Progenitor cell of endocrine pancreas (in vitro differentiated cells): Measurements from ENCODE around the gene MRPL4. TPM values are rescaled to one million over a fixed set of nuclear protein-coding genes. Genes with fewer than 3 reads are reported as not detected.
A peak's percentile ranks its signal among the peaks of the same experiment; 100 is the strongest.

Experiments used
- DNase-seq: peaks from one replicate; pipeline ENCODE4 v3.0.0; 2021; ENCODE audit warnings: low spot score; ENCODE audit not compliant: unreplicated experiment
- H3K27ac Mint-ChIP-seq: 2 replicates; pipeline ENCODE4 v1.8.0; 2021; ENCODE audit warnings: mild to moderate bottlenecking, moderate library complexity, mixed read lengths
- H3K27me3 Mint-ChIP-seq: 2 replicates; pipeline ENCODE4 v1.8.0; 2021; ENCODE audit warnings: mixed read lengths
- H3K36me3 Mint-ChIP-seq: 2 replicates; pipeline ENCODE4 v1.8.0; 2022; ENCODE audit warnings: mixed read lengths; ENCODE audit not compliant: insufficient read depth
- H3K4me1 Mint-ChIP-seq: 2 replicates; pipeline ENCODE4 v1.8.0; 2021; ENCODE audit warnings: low read depth, mixed read lengths
- H3K4me3 Mint-ChIP-seq: 2 replicates; pipeline ENCODE4 v1.8.0; 2021; ENCODE audit warnings: low read depth, mild to moderate bottlenecking, moderate library complexity, mixed read lengths
- H3K9me3 Mint-ChIP-seq: 2 replicates; pipeline ENCODE4 v1.8.0; 2021; ENCODE audit warnings: low read depth, mixed read lengths
- total RNA-seq: library from RNA; stranded (reverse); gene quantifications from 2 replicates; pipeline ENCODE4 v1.2.1, GENCODE V29; 2021
- TF ChIP-seq, protein P1 (sequence below): fragments of 200-600 bp; sonication (generic); IDR thresholded peaks from one replicate; pipeline ENCODE4 v1.5.0; 2021; ENCODE audit warnings: antibody characterized with exemption, mild to moderate bottlenecking; ENCODE audit not compliant: unreplicated experiment

MRPL4 gene
- total RNA-seq, 1 donor from 2014 or later: 51.7 TPM

DNA sequence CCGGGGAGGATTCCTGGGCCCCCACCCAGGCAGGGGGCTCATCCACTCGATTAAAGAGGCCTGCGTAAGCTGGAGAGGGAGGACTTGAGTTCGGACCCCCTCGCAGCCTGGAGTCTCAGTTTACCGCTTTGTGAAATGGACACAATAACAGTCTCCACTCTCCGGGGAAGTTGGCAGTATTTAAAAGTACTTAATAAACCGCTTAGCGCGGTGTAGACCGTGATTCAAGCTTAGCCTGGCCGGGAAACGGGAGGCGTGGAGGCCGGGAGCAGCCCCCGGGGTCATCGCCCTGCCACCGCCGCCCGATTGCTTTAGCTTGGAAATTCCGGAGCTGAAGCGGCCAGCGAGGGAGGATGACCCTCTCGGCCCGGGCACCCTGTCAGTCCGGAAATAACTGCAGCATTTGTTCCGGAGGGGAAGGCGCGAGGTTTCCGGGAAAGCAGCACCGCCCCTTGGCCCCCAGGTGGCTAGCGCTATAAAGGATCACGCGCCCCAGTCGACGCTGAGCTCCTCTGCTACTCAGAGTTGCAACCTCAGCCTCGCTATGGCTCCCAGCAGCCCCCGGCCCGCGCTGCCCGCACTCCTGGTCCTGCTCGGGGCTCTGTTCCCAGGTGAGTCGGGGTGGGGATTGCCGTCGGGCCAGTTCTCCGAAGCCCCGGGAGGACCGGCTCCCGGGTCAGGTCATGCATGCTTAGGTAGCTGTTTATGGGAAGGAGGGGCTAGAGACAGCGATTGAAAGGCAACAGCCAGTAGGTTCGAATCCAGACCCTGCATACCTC, 18.8 kb downstream of the MRPL4 start, which contains the start of gene ICAM1:
TSS of gene ICAM1 (plus strand) at position 505 of the 779 bp plus-strand sequence. CDS start at position 545, 40 bp downstream.
- TF ChIP-seq, protein P1, sequence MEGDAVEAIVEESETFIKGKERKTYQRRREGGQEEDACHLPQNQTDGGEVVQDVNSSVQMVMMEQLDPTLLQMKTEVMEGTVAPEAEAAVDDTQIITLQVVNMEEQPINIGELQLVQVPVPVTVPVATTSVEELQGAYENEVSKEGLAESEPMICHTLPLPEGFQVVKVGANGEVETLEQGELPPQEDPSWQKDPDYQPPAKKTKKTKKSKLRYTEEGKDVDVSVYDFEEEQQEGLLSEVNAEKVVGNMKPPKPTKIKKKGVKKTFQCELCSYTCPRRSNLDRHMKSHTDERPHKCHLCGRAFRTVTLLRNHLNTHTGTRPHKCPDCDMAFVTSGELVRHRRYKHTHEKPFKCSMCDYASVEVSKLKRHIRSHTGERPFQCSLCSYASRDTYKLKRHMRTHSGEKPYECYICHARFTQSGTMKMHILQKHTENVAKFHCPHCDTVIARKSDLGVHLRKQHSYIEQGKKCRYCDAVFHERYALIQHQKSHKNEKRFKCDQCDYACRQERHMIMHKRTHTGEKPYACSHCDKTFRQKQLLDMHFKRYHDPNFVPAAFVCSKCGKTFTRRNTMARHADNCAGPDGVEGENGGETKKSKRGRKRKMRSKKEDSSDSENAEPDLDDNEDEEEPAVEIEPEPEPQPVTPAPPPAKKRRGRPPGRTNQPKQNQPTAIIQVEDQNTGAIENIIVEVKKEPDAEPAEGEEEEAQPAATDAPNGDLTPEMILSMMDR: no peak
- H3K4me3 Mint-ChIP-seq: peak within 1 kb of the TSS; percentile 16
- no peaks in the 10 kb centered on the region for H3K9me3 Mint-ChIP-seq
- no peaks in the 10 kb centered on the region for H3K36me3 Mint-ChIP-seq
- no peak for DNase-seq
- H3K4me1 Mint-ChIP-seq: no peaks in the 10 kb centered on the region
- no peak within 1 kb of the TSS for H3K27ac Mint-ChIP-seq
- H3K27me3 Mint-ChIP-seq: peaks cover 58% of the 10 kb centered on the region

- no peaks in the 10 kb centered on the region for H3K4me1 Mint-ChIP-seq
- TF ChIP-seq, protein P1: no peak
- no peak overlapping the region for H3K27ac Mint-ChIP-seq
- no peak for DNase-seq
- H3K27me3 Mint-ChIP-seq: peaks cover 57% of the 10 kb centered on the region
- H3K9me3 Mint-ChIP-seq: no peaks in the 10 kb centered on the region
- no peaks in the 10 kb centered on the region for H3K36me3 Mint-ChIP-seq
- H3K4me3 Mint-ChIP-seq: no peak overlapping the region
These were observed 19.6 kb downstream of the MRPL4 start for GRCh38 chr19:10271543-10272086.

GRCh38 chr19:10274589-10274988, 22.6 kb downstream of the MRPL4 start:
- no peak overlapping the region for H3K27ac Mint-ChIP-seq

GRCh38 chr19:10277795-10278589, 26.0 kb downstream of the MRPL4 start:
- no peaks in the 10 kb centered on the region for H3K4me1 Mint-ChIP-seq
- TF ChIP-seq, protein P1: no peak
- H3K27me3 Mint-ChIP-seq: peaks cover 23% of the 10 kb centered on the region
- no peak for DNase-seq
- H3K27ac Mint-ChIP-seq: no peak overlapping the region
- no peak overlapping the region for H3K4me3 Mint-ChIP-seq
- H3K36me3 Mint-ChIP-seq: no peaks in the 10 kb centered on the region
- H3K9me3 Mint-ChIP-seq: no peaks in the 10 kb centered on the region

More at GRCh38 chr19:10274589-10274988, 22.6 kb downstream of the MRPL4 start:
- no peak for DNase-seq
- TF ChIP-seq, protein P1: no peak
- Mint-ChIP-seq H3K4me1 (no peaks in the 10 kb centered on the region), H3K9me3 (no peaks in the 10 kb centered on the region), H3K36me3 (no peaks in the 10 kb centered on the region), H3K4me3 (no peak overlapping the region), H3K27me3 (peaks cover 50% of the 10 kb centered on the region)

DNA sequence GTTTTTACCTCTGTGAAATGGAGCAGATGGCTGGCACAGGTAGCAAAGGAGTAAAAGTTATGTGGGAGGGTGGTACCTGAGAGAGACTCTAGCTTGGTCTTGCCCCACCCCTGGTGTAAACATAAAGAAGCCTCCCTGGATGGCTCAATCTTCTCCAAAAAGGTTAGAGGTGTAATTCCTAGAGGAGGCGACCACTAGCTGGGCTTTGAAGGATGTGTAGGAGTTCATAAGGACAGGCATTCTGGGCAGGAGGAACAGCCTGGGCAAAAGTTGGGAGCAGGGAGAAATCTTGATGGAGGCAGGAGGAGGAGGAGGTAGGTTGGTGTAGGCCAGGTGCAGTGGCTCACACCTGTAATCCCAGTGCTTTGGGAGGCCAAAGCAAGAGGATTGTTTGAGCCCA, 26.9 kb downstream of the MRPL4 start:
- Mint-ChIP-seq H3K27me3 (peaks cover 26% of the 10 kb centered on the region), H3K4me3 (no peak overlapping the region), H3K9me3 (no peaks in the 10 kb centered on the region), H3K36me3 (no peaks in the 10 kb centered on the region), H3K4me1 (no peaks in the 10 kb centered on the region), H3K27ac (no peak overlapping the region)
- TF ChIP-seq, protein P1: no peak
- DNase-seq: no peak
